Peyer's patch (tissue), 4 donors: ENCODE measurements around the gene UBXN6. TPM values are rescaled to one million over a fixed set of nuclear protein-coding genes. Genes with fewer than 3 reads are reported as not detected.

ENCODE experiments used
- DNase-seq, 3 donors: peaks; one replicate each; pipeline ENCODE4 v3.0.0-alpha.2; 2017 to 2019
- H3K27ac ChIP-seq, 4 donors: fragments of 200-600 bp; sonication (generic); one replicate each; pipeline ENCODE4 v1.5.1; 2016 to 2019
- H3K27me3 ChIP-seq, 2 donors: fragments of 200-600 bp; sonication (generic); one replicate each; pipeline ENCODE4 v1.5.1; 2019
- H3K36me3 ChIP-seq, 3 donors: fragments of 200-600 bp; sonication (generic); one replicate each; pipeline ENCODE4 v1.5.1; 2016 to 2019
- H3K4me1 ChIP-seq, 4 donors: fragments of 200-600 bp; sonication (generic); one replicate each; pipeline ENCODE4 v1.5.1; 2016 to 2019
- H3K4me3 ChIP-seq, 4 donors: fragments of 200-600 bp; sonication (generic); 1 replicate in 3 of 4; 2 replicates in 1 of 4; pipeline ENCODE4 v1.5.1; 2016 to 2019; ENCODE audit warnings: mild to moderate bottlenecking in 1 of 4
- H3K9me3 ChIP-seq, 4 donors: fragments of 200-600 bp; sonication (generic); one replicate each; pipeline ENCODE4 v1.5.1; 2016 to 2019; ENCODE audit warnings: mild to moderate bottlenecking in 1 of 4
- POLR2A ChIP-seq, 2 donors: fragments of 450-650 bp; IDR thresholded peaks; one replicate each; pipeline ENCODE4 v1.5.1; 2017; ENCODE audit warnings: antibody characterized with exemption in 2 of 2, mild to moderate bottlenecking in 2 of 2, moderate library complexity in 2 of 2
- total RNA-seq, 4 donors: library from RNA; depleted of rRNA; stranded (reverse); fragments of >200 nt; gene quantifications; one replicate each; pipeline ENCODE4 v1.1.0, GENCODE V29; 2016
- TF ChIP-seq, protein P1 (sequence below), 6 experiments: fragments of 450-650 bp in 4 of 6; fragments of 200-600 bp in 2 of 6; sonication (generic) in 1 of 6; IDR thresholded peaks; one replicate each; pipeline ENCODE4 v1.5.1; 2017 to 2019; ENCODE audit warnings: antibody characterized with exemption in 6 of 6, mild to moderate bottlenecking in 3 of 6, moderate library complexity in 1 of 6

The UBXN6 gene
- total RNA-seq, 4 donors from 2014 or later = 94.9 to 178 (median 163) TPM

DNA sequence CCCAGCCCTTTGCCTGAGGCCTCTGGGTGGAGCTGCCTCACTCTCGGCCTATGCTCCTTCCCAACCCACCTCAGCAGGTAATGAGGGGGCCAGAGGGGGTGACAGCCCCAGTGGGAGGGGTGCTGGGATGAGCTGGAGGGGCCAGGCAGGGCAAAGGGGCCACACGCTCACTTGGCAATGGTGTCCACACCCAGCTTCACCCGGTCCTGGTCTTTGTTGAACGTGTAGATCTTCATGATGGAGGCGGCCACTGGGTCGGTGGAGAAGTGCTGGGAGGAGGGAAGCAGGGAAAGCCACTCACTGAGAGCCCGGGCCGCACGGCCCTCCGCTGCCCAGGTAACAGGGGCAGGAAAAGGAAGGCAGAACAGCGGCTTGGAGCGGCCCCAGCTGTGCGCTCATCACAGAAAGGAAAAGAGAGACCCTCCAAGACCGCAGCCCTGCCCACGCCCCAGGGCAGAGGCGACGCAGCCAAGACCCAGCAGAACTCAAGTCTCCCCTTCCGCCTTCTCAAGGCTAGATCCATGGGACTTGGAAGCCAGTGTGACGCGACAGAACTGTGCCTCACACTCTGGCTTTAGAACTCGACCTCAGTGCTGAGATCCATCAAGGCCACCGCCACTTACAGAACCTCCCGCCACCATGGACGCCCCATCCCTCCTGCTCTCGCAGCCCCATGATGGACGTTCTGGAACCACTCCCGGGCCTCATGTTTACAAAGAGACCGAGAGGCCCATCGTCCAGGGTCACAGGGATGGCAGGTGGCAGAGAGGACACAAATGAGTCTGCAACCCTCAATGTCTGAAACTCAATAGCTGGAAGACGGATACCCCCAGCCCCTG, 9.2 kb downstream of the UBXN6 start:
- no peak for DNase-seq
- H3K9me3 ChIP-seq = no peaks in the 10 kb centered on the region
- no peaks in the 10 kb centered on the region for H3K4me1 ChIP-seq
- no peak overlapping the region for H3K27ac ChIP-seq
- no peak for TF ChIP-seq POLR2A (IDR thresholded peaks at IDR 0.05)
- TF ChIP-seq, protein P1, sequence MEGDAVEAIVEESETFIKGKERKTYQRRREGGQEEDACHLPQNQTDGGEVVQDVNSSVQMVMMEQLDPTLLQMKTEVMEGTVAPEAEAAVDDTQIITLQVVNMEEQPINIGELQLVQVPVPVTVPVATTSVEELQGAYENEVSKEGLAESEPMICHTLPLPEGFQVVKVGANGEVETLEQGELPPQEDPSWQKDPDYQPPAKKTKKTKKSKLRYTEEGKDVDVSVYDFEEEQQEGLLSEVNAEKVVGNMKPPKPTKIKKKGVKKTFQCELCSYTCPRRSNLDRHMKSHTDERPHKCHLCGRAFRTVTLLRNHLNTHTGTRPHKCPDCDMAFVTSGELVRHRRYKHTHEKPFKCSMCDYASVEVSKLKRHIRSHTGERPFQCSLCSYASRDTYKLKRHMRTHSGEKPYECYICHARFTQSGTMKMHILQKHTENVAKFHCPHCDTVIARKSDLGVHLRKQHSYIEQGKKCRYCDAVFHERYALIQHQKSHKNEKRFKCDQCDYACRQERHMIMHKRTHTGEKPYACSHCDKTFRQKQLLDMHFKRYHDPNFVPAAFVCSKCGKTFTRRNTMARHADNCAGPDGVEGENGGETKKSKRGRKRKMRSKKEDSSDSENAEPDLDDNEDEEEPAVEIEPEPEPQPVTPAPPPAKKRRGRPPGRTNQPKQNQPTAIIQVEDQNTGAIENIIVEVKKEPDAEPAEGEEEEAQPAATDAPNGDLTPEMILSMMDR (IDR thresholded peaks at IDR 0.05) = no peak
- peaks cover 0 to 90% (median 0%) of the 10 kb centered on the region in 3 donors for H3K36me3 ChIP-seq
- no peaks in the 10 kb centered on the region for H3K27me3 ChIP-seq
- no peak overlapping the region for H3K4me3 ChIP-seq

DNA sequence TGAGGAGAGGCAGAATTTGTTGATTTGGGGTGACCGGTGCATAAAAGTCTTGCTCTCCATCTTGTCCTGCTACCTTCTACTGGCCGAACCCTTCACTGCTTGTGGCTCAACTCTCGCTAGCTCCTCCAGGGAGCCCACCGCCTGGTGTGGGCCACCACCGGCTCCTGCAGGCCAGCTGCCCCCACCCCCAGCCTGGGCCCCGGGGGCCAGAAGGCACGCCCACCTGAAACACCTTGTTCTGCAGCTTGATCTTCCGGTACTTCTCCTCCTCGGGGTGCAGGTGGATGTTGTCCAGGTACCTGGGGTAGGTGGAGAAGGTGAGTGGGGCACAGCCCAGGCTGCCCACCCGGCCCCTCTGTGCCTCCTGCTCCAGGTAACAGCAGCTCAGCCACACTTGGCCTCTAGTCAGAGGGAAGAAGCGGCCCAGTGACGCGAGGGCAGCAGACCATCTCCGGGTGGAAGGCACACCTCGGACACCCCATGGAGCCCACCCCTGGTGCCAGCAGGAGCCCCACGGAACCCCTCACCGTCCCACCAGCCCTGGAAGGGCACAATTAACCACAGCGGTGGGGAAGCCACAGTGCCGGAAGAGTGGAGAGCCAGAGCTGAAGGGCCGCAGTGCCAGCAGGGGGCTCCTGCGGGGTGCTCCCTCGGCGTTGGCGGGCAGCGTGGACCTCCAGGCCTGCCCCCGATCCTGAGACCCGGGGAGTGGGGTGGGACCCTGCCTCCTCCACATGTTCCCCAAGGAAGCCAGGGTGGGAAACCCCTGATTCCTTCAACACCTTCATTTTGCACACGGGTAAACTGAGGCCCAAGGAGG, 10.1 kb downstream of the UBXN6 start:
- H3K27ac ChIP-seq = no peak overlapping the region
- TF ChIP-seq, protein P1 (IDR thresholded peaks at IDR 0.05) = no peak
- TF ChIP-seq POLR2A (IDR thresholded peaks at IDR 0.05) = no peak
- no peak for DNase-seq
- peaks cover 0 to 3% (median 0%) of the 10 kb centered on the region in 4 donors for H3K4me1 ChIP-seq
- H3K27me3 ChIP-seq = no peaks in the 10 kb centered on the region
- no peak overlapping the region for H3K4me3 ChIP-seq
- H3K9me3 ChIP-seq = no peaks in the 10 kb centered on the region
- H3K36me3 ChIP-seq = peaks cover 0 to 82% (median 0%) of the 10 kb centered on the region in 3 donors

DNA sequence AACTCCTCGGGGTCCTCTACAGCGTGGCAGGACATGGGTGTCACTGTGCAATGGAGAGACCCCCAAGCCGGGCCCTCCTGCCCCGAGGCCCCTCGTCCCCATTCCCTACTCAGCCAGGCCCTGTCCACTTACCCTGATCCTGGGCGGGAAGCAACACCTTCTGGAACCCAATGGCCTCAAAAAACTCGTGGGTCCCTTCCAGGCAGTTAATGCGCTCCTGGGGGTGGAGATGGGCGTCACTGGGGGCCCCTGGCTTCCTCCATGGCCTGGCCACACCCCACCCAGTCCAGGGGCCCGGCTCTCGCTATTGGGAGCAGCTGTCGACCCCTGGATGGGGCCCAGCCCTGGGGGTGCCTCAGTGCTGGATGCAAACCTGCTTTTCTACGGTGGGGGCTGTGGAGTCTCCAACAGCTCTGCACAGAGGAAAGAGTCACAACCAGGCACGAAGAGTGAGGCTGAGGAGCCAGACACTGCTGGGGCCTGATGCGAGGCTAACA, 10.8 kb downstream of the UBXN6 start:
- no peak for DNase-seq
- no peaks in the 10 kb centered on the region for H3K9me3 ChIP-seq
- H3K4me1 ChIP-seq = peaks cover 0 to 4% (median 0%) of the 10 kb centered on the region in 4 donors
- H3K36me3 ChIP-seq = peaks cover 0 to 74% (median 0%) of the 10 kb centered on the region in 3 donors
- TF ChIP-seq, protein P1 (IDR thresholded peaks at IDR 0.05) = no peak
- TF ChIP-seq POLR2A (IDR thresholded peaks at IDR 0.05) = no peak
- no peaks in the 10 kb centered on the region for H3K27me3 ChIP-seq
- no peak overlapping the region for H3K27ac ChIP-seq
- H3K4me3 ChIP-seq = no peak overlapping the region

DNA sequence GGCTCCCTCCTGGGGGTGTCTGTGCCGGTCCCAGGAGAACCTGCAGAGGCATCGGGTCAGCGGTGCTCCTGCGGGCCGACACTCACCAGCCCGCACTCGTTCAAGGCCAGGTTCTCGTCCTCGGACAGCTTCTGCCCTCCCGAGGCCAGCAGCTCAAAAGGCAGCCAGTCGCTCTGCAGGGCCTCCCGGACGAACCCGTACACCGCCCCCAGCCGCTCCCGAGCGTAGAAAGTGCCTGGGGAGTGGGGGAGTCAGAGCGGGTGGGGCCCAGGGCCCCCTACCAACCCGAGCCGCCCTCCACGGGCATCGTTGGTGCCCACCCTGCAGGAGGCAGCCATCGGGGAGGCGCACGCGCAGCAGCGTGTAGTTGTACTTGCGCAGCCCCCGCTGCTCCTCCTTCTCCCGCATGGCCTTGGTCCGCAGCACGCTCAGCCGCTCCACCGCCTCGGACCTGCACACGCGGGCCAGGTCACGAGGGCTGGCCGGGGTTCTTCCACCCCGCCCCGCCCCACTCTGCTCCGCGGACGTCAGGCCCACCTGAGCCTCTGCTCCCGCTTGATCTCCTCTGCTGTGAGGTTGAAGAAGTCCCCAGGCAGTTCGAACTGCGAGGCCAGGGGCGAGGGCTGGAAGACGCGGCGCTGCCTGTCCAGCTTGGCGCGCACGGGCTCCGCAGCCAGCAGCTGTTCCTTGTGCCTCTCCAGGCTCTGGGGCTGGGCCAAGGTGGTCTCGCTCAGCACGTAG, 11.5 kb downstream of the UBXN6 start:
- no peaks in the 10 kb centered on the region for H3K9me3 ChIP-seq
- TF ChIP-seq, protein P1 (IDR thresholded peaks at IDR 0.05) = no peak
- no peak for TF ChIP-seq POLR2A (IDR thresholded peaks at IDR 0.05)
- H3K4me1 ChIP-seq = peaks cover 0 to 4% (median 0%) of the 10 kb centered on the region in 4 donors
- no peak overlapping the region for H3K4me3 ChIP-seq
- peaks cover 0 to 68% (median 0%) of the 10 kb centered on the region in 3 donors for H3K36me3 ChIP-seq
- no peaks in the 10 kb centered on the region for H3K27me3 ChIP-seq
- no peak for DNase-seq
- H3K27ac ChIP-seq = no peak overlapping the region
